ENCODE measurements around the gene RRM1. TPM values are rescaled to one million over a fixed set of nuclear protein-coding genes. Genes with fewer than 3 reads are reported as not detected.

Gene RRM1
- total and polyA plus RNA-seq, 10 of the 15 experiments (the other 5 are each of a cell fraction or from before 2014, with no cell fraction given), result 94.0 to 255 (median 148) TPM

GRCh38 chr11:4138497-4138896 lies 43.9 kb downstream of the RRM1 start:
- no peaks in the 10 kb centered on the region for H3K79me2 ChIP-seq (ENCODE audit: control insufficient read depth, insufficient read depth, low read length)
- TSS peak; percentile 71 for BruUV-seq (replicated peaks)
- SMC1A ChIA-PET (ENCODE audit: uncharacterized antibody, unreplicated experiment), result no interaction called here
- in situ Hi-C loops (cut with MboI), result no loop called here
- intact Hi-C loops (cut with micrococcal nuclease; ENCODE audit: unreplicated experiment), result no loop called here
- ATAC-seq, result no peak
- no peak overlapping the region for H3K27ac ChIP-seq (ENCODE audit: control insufficient read depth, insufficient read depth)
- CTCF ChIA-PET, result no interaction called here
- no peaks in the 10 kb centered on the region for H3K4me1 ChIP-seq (ENCODE audit: control insufficient read depth, insufficient read depth, low read length)
- RAD21 ChIA-PET (ENCODE audit: unreplicated experiment), result no interaction called here
- H3K36me3 ChIP-seq (ENCODE audit: control insufficient read depth in 2 of 2, insufficient read depth in 2 of 2, low read length in 1 of 2), result peaks cover 2 to 26% of the 10 kb centered on the region in 2 experiments
- POLR2A ChIA-PET, result no interaction called here
- 94% methylated on average over 1 of the region's 1 CpG for WGBS (ENCODE audit: insufficient coverage, insufficient replicate concordance, low lambda C conversion rate, missing lambda C conversion rate)
- no peak for FAIRE-seq
- no peak overlapping the region for H2AFZ ChIP-seq (ENCODE audit: control insufficient read depth, low read depth, low read length)
- H3K4me3 ChIP-seq, result no peak overlapping the region
- no peak overlapping the region for H3K9ac ChIP-seq (ENCODE audit: control insufficient read depth, insufficient read depth, low read length)
- H3K4me2 ChIP-seq (ENCODE audit: control insufficient read depth, insufficient read depth), result no peak overlapping the region
- H3K9me3 ChIP-seq (replicated peaks; ENCODE audit: control insufficient read depth, insufficient read depth, low read length), result peaks cover 8% of the 10 kb centered on the region; the same call in 2 of the 3 replicates
- no peak for DNase-seq (ENCODE audit: low read depth, low spot score)
- no peaks in the 10 kb centered on the region for H3K27me3 ChIP-seq (replicated peaks in 1 of 2; ENCODE audit: control insufficient read depth in 2 of 2, insufficient read depth in 2 of 2, low read length in 1 of 2)
- no peaks in the 10 kb centered on the region for H4K20me1 ChIP-seq (ENCODE audit: control insufficient read depth, insufficient read depth)
- TF ChIP-seq POLR2A (IDR thresholded peaks at IDR 0.05; ENCODE audit: low read depth, low read length), result no peak
- TF ChIP-seq, protein P1, sequence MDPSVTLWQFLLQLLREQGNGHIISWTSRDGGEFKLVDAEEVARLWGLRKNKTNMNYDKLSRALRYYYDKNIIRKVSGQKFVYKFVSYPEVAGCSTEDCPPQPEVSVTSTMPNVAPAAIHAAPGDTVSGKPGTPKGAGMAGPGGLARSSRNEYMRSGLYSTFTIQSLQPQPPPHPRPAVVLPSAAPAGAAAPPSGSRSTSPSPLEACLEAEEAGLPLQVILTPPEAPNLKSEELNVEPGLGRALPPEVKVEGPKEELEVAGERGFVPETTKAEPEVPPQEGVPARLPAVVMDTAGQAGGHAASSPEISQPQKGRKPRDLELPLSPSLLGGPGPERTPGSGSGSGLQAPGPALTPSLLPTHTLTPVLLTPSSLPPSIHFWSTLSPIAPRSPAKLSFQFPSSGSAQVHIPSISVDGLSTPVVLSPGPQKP (IDR thresholded peaks at IDR 0.05; ENCODE audit: low read depth, low read length), result no peak
- no peak for TF ChIP-seq RBBP5 (conservative IDR thresholded peaks at IDR 0.05)
- TF ChIP-seq TCF12 (IDR thresholded peaks at IDR 0.05; ENCODE audit: low read depth, low read length), result no peak
- TF ChIP-seq SIX5 (IDR thresholded peaks at IDR 0.05; ENCODE audit: low read depth, low read length, severe bottlenecking), result no peak
- no peak for TF ChIP-seq ZBTB40 (IDR thresholded peaks at IDR 0.05; ENCODE audit: borderline replicate concordance)
- TF ChIP-seq NR2C1 (IDR thresholded peaks at IDR 0.05), result no peak
- no peak for TF ChIP-seq NR2F1 (conservative IDR thresholded peaks at IDR 0.05)
- no peak for TF ChIP-seq CREB1 (IDR thresholded peaks at IDR 0.05; ENCODE audit: low read depth)
- TF ChIP-seq, protein P2, sequence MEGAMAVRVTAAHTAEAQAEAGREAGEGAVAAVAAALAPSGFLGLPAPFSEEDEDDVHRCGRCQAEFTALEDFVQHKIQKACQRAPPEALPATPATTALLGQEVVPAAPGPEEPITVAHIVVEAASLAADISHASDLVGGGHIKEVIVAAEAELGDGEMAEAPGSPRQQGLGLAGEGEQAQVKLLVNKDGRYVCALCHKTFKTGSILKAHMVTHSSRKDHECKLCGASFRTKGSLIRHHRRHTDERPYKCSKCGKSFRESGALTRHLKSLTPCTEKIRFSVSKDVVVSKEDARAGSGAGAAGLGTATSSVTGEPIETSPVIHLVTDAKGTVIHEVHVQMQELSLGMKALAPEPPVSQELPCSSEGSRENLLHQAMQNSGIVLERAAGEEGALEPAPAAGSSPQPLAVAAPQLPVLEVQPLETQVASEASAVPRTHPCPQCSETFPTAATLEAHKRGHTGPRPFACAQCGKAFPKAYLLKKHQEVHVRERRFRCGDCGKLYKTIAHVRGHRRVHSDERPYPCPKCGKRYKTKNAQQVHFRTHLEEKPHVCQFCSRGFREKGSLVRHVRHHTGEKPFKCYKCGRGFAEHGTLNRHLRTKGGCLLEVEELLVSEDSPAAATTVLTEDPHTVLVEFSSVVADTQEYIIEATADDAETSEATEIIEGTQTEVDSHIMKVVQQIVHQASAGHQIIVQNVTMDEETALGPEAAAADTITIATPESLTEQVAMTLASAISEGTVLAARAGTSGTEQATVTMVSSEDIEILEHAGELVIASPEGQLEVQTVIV (IDR thresholded peaks at IDR 0.05; ENCODE audit: borderline replicate concordance, partially characterized antibody), result no peak
- TF ChIP-seq, protein P3, sequence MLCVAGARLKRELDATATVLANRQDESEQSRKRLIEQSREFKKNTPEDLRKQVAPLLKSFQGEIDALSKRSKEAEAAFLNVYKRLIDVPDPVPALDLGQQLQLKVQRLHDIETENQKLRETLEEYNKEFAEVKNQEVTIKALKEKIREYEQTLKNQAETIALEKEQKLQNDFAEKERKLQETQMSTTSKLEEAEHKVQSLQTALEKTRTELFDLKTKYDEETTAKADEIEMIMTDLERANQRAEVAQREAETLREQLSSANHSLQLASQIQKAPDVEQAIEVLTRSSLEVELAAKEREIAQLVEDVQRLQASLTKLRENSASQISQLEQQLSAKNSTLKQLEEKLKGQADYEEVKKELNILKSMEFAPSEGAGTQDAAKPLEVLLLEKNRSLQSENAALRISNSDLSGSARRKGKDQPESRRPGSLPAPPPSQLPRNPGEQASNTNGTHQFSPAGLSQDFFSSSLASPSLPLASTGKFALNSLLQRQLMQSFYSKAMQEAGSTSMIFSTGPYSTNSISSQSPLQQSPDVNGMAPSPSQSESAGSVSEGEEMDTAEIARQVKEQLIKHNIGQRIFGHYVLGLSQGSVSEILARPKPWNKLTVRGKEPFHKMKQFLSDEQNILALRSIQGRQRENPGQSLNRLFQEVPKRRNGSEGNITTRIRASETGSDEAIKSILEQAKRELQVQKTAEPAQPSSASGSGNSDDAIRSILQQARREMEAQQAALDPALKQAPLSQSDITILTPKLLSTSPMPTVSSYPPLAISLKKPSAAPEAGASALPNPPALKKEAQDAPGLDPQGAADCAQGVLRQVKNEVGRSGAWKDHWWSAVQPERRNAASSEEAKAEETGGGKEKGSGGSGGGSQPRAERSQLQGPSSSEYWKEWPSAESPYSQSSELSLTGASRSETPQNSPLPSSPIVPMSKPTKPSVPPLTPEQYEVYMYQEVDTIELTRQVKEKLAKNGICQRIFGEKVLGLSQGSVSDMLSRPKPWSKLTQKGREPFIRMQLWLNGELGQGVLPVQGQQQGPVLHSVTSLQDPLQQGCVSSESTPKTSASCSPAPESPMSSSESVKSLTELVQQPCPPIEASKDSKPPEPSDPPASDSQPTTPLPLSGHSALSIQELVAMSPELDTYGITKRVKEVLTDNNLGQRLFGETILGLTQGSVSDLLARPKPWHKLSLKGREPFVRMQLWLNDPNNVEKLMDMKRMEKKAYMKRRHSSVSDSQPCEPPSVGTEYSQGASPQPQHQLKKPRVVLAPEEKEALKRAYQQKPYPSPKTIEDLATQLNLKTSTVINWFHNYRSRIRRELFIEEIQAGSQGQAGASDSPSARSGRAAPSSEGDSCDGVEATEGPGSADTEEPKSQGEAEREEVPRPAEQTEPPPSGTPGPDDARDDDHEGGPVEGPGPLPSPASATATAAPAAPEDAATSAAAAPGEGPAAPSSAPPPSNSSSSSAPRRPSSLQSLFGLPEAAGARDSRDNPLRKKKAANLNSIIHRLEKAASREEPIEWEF (IDR thresholded peaks at IDR 0.05; ENCODE audit: insufficient replicate concordance, low read depth, low read length), result no peak
- TF ChIP-seq ASH2L (IDR thresholded peaks at IDR 0.05; ENCODE audit: borderline replicate concordance, low read depth), result no peak
